ENCODE measurements around the gene SSH3.
A peak's percentile ranks its signal among the peaks of the same experiment; 100 is the strongest.

SSH3 gene

DNA sequence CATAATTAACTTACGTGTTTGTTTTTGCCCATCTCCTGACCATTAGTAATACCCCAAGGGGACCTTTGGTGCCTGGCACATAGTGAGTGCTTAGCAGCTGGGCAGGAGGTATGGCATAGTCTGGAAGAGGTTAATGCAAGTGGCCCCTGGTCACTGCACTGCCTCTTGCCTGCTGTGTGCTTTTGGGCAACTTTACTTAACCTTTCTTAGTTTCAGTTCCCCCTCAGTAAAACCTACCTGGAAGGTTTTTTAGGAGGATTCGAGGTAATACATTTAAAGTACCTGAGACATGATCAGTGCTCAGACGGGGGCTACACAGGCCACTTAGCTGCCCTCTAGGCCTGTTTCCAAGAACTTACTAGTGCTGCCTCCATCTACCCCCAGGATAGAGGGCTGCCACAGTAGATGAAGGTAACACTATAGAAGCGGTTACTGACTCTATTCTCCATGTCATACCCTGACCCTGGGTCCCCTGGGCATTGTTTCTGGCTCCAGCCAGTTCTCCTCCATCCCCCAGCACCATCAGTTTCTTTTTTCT is 46.7 kb downstream of the SSH3 start:
- no peak for DNase-seq

DNA sequence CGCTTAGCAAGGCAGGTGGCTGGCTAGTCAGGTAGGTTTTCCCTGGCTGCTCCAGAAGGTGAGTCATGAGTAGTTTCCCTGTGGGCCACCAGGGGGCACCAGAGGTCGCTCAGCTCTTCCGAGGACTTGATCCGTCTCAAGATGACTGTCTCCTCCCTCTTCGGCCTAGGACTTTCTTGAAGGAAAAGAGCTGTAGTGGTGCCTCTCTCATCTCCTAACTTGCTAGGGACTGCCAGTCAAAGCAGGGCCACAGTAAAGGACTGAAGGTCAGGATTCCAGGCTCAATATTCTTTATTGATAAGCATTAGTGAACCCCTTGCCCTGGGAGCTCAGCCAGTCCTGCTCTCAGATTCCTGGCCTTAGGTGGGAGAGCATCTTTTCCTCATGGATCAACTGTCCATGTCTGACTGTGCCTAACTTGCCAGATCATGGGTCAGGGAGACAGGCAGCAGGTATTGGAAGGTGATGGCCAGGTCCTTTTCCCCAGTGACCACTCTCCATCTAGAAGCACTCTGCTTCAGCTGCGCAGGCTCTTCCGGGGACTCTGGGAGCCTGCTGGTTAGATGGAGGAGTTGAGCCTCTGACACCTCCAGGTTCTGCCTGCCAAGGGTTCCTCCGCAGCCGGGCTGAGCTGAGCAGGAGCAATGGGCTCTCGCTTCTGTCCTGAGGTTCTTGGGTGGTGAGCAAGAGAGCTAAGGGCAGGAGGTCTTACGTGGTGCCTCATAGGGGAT is 48.1 kb downstream of the SSH3 start:
- no peak for DNase-seq

DNA sequence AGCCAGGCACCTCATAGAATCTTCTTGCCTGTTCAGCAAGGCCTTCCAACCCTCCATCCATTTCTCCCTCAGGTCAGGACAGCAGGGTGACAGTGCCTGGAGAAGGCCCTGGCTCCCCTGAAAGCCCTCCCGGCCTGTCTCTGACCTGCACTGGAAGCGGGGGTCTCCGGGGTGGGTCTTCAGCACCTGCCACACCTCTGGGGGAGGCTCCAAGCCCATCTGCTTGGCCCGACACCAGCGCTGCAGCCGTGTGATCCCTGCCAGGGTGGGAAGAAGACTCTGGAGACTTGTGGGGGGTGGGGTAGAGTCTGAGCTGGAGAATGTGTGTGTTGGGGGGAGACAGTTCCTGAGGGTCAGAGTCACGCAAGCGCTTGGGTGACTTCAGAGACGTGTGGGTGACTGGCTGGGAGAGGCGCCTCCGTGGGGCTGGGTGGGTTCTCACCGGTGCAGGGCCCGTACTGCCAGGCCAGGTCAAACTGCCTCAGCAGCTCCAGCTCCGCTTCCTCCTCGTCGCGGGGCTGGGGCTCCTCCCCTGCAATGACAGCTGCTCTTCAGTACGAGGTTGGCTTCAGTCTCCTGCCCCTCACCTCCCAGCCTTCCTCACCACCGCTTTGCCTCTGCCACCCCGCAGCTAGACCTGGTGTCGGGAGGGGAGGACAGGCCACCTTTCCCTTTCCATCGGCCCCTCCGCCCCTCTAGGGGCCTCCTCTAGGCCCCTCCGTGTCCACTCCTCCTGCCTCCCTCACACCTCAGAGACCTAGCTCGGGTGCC is 49.4 kb downstream of the SSH3 start:
- no peak for DNase-seq

DNA sequence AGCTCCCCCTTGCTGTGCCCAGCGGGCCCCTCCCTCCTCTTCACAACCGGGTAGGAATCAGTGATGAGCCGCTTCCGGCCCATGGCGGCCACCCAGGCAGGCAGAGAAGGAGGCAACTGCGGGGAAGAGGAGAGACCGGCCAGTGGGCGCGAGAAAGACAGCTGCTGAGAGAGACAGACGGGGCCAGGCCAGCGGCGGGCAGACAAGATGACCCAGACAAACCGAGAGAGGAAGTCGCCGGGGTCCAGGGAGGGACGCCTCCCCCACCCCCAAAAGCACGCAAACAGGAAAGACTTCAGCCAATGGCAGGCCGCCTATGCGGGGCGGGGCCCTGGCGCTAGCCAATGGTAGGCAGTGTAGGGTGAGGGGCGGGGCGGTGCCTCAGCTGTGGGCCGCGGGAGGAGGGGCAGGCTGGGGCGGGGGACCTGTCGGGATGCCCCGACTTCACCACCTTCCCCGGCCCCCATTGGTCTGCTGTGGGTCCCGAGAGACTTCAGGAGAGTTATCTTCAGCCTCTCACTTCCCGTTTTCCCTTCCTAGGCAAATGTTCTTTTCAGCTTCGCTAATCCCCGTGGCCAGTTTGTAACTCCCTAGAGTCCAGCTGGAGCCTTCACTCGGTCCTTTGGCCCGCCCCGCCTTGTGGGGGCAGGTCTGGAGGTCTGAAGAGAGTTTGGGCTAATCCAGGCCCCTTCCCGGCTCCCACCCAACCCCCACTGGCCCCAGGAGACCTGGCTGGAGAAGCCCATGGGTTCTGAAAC is 50.2 kb downstream of the SSH3 start, which contains the start of gene POLD4:
POLD4 (minus strand) TSS at position 230 of the 758 bp plus-strand sequence; CDS start at position 83, 147 bp downstream.
- DNase-seq: peak; percentile 95

DNA sequence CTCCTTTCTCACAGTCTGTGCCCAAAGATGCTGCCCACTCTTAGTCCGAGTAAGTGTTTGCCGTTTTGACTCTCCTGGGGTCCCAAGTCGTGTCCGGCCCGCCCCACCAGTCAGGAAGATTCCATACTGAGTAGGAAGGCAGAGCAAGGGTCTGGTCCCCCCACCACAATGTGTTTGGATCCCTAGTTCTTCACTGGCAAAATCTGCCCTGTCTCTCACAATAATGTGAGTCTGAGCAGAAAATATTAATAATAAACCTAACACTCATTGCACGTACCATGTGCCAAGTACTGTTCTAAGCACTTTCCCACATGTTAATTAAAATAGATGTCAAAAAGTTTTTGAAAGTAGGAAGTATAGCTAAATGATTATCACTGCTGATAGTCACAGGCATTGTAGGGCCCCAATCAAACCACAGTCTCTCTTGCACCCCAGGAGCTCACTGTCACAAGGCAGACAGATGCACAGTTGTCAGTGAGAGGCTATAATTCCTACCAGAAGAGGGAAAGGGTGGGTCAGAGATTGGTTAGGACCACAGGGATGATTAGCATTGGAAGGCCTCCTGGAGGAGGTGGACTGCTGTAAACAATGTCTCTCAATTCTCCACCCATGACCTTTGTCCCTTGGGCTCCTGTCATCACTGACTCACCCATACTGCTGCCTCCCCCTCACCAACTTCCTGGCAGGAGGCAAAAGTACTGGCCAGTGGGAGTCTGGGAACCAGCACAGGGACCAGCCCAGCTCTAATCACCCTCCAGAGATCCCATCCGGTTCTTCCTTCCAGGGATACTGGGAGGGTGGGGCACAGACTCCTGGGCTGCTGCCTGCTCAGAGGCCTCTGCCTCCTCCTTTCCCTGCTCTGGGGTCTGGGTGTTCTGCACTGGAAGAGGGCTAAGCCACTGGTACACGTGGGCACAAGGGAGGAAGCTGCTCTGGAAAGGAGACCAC is 51.0 kb downstream of the SSH3 start:
- DNase-seq: peak; percentile 85

DNA sequence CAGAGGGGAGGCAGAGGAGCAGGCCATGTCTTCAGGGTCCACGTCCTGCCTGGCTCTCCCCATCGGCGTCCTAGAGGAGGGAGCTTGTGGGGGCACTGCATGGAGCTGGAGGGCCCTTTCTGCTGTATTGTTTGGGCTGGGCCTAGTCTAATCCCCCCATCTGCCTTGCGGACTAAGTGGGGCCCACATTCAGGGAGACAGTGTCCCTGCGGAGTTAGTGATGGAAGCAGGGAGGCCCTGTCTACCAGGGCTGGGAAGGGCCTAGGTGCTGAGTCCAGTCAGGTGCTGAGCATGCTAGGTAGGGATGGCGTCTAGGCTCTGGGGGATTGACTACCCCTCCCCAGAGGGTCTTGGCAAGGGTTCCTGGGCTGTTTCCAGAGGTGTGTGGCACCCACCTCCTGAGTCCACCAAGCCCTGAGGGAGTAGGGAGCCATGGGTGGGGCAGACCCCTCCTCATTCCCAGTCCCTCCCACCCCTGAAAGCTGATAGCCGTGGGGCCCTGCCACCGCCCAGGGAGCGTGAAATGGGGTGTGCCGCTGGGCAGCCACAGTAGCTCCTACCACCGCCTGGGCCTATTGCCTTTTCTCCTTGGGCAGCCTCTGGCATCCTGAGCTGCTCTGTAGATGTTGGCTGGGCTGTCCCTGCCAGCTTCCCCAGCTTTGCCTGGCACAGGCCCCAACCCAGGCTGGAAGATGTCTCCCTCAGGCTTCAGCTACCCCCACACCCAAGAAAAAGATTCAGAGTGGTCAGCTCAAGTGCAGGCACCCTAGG is 51.9 kb downstream of the SSH3 start:
- DNase-seq: no peak

DNA sequence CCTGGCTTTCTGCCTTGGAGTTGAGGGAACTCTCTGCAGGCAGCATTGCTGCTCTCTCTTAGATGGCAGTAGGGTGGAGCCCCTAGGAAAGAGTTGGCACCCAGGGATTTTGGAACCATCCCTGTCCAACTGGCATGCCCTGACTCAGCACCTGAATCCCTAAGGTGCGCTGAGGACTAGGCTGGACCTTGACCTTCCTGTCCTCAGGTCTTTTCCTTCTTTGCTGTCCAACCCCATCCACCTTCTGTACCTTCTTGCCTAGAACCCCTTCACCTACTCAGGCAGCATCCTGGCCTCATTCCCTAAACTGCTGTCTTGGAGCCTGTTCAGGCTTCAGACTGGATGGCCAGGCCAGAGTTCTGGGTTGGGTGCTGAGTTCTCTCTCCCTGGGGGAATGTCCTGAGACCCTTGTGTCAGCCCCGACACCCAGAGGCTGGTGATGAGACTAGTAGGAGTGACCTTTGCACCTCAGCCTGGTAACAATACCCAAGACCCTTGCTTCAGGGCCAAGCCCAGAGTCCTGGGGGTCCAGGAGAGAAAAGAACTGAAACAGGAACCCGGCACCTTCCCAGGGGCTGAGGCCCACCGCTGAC is 52.6 kb downstream of the SSH3 start:
- no peak for DNase-seq

DNA sequence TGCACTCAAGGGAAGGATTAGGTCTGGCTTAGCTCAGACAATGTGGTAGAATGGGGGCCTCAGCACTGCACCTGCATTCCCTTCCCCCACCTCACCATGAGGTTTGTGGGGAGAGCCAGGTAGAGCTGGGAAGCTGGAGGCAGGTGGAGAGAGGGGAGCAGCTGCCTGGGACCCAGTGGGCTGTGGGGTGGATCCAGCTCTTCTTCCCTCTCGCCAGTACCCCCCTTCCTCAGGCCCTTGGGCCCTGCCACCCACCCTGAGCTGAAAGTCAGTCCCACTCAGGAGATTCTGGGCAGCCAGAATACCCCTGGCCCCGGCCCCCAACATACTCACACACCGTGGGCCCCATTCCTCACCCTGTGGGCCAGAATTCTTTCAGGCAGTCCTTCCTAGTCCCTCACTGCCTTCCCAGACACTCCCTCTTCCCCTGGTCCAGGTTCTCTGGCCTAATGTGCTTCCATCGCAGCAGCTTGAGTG is 53.1 kb downstream of the SSH3 start:
- no peak for DNase-seq

DNA sequence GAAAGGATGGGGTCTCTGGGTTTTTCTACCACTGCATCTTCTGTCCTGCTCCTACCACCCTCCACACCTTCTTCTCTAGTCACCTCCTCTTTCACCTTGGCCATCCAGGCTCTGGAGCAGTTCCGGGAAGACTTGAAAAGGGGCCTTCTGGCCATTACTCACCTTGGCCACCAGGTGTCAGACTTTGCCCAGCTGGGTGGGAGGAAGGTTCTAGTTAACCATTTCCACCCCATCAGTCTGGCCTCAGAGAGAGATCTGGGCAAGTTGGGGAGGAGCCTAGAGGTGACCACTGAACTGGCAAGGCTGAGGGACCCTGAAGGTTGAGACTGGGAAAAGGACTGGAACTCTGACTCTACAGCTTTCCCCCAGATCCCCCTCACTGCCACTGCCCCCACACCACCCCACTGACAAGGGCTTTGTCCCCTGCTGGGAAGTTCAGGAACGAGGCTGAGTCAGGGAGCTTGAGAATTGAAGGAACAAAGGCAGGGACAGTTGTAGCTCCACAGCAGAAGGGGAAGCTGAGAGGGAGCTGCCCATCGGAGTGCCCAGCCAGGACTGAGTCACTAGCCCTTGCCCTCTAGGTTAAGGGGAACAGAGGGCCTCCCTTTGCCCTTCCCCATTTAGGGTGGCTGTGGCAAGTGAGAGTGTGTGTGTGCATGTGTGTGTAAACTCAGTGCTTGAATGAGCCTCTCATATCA is 53.7 kb downstream of the SSH3 start:
- DNase-seq: peak; percentile 53

DNA sequence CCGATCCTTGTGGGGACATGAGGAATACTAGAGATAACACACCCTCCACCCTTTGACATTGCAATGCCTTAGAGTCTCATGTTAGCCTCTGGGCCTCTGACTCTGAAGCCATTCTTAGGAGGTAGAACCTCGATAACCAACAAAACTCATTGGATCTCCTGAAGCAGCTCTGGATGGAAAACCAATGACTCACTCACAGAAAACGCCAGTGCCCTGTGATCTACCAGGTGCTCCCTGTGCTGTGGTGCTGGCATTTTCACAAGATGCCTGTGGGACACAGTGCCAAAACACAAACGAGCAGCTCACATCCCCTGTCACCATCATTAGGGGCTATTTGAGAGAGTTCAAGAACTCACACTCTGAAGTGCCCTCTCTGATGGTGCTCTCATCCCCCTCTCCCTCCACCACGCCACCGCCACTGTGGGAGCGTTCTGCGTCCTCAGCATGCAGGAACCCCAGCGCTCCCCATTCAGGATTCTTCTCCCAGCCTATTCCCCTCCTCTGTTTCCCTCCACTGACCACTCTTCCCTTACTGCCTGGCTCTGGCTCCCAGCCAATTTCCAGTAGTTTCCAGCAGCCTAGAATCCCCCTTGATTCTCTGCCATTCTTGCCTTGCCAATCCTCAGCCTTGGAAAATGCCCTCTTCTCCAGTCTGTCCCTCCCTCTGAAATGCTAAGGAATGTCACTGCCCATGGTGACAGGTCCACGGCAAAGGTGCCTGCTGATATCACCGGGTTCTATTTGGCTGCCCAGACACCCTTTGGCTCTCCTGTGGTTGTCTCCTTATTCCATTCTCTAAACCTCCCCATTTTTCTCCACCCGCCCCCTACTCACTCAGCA is 54.7 kb downstream of the SSH3 start:
- no peak for DNase-seq

All from T1000 (cell line).